Type B pancreatic cell (in vitro differentiated cells): ENCODE data around the gene CDK5R2. TPM values are rescaled to one million over a fixed set of nuclear protein-coding genes. Genes with fewer than 3 reads are reported as not detected.
A peak's percentile ranks its signal among the peaks of the same experiment; 100 is the strongest.

Experiments used
- DNase-seq: peaks from one replicate; pipeline ENCODE4 v3.0.0; 2021; ENCODE audit warnings: mixed read lengths; ENCODE audit not compliant: unreplicated experiment; ENCODE audit errors: extremely low spot score
- H3K27ac Mint-ChIP-seq: 2 replicates; pipeline ENCODE4 v1.8.0; 2021; ENCODE audit warnings: mild to moderate bottlenecking, mixed read lengths
- H3K27me3 Mint-ChIP-seq: 2 replicates; pipeline ENCODE4 v1.8.0; 2021; ENCODE audit warnings: mixed read lengths
- H3K36me3 Mint-ChIP-seq: 2 replicates; pipeline ENCODE4 v1.8.0; 2021; ENCODE audit warnings: mixed read lengths
- H3K4me1 Mint-ChIP-seq: one replicate; pipeline ENCODE4 v1.8.0; 2021; ENCODE audit warnings: mixed read lengths; ENCODE audit not compliant: unreplicated experiment
- H3K4me3 Mint-ChIP-seq: 2 replicates; pipeline ENCODE4 v1.8.0; 2021; ENCODE audit warnings: mild to moderate bottlenecking, mixed read lengths
- H3K9me3 Mint-ChIP-seq: 2 replicates; pipeline ENCODE4 v1.8.0; 2021; ENCODE audit warnings: mixed read lengths
- total RNA-seq: library from RNA; stranded (reverse); gene quantifications from 2 replicates; pipeline ENCODE4 v1.2.1, GENCODE V29; 2021; ENCODE audit warnings: low replicate concordance
- TF ChIP-seq, protein P1 (sequence below): fragments of 200-600 bp; sonication (generic); conservative IDR thresholded peaks from 2 replicates; pipeline ENCODE4 v1.5.0; 2021; ENCODE audit warnings: antibody characterized with exemption, mild to moderate bottlenecking

CDK5R2 gene
- total RNA-seq, 1 donor from 2014 or later = 5.9 TPM

DNA sequence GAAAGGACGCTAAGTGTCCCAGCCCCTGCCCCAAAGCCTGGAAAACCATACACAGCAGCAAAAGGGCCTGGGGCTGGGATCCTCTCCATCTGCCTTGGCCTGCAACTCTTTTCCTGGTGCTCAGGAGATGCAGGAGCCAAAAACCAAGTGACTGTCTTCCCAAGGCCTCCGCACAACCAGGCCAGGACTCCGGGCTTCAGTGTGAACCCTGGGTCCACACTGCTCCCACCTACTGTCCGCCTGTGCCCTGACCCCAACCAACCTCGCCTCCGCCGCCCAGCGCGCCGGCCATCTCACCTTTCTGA lies 24.4 kb downstream of the CDK5R2 start:
- H3K9me3 Mint-ChIP-seq = no peaks in the 10 kb centered on the region
- H3K4me1 Mint-ChIP-seq = peaks cover 3% of the 10 kb centered on the region
- H3K27ac Mint-ChIP-seq = no peak overlapping the region
- no peaks in the 10 kb centered on the region for H3K36me3 Mint-ChIP-seq
- TF ChIP-seq, protein P1, sequence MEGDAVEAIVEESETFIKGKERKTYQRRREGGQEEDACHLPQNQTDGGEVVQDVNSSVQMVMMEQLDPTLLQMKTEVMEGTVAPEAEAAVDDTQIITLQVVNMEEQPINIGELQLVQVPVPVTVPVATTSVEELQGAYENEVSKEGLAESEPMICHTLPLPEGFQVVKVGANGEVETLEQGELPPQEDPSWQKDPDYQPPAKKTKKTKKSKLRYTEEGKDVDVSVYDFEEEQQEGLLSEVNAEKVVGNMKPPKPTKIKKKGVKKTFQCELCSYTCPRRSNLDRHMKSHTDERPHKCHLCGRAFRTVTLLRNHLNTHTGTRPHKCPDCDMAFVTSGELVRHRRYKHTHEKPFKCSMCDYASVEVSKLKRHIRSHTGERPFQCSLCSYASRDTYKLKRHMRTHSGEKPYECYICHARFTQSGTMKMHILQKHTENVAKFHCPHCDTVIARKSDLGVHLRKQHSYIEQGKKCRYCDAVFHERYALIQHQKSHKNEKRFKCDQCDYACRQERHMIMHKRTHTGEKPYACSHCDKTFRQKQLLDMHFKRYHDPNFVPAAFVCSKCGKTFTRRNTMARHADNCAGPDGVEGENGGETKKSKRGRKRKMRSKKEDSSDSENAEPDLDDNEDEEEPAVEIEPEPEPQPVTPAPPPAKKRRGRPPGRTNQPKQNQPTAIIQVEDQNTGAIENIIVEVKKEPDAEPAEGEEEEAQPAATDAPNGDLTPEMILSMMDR = no peak
- DNase-seq = no peak
- peaks cover 91% of the 10 kb centered on the region for H3K27me3 Mint-ChIP-seq
- H3K4me3 Mint-ChIP-seq = peak overlapping the region; percentile 62

DNA sequence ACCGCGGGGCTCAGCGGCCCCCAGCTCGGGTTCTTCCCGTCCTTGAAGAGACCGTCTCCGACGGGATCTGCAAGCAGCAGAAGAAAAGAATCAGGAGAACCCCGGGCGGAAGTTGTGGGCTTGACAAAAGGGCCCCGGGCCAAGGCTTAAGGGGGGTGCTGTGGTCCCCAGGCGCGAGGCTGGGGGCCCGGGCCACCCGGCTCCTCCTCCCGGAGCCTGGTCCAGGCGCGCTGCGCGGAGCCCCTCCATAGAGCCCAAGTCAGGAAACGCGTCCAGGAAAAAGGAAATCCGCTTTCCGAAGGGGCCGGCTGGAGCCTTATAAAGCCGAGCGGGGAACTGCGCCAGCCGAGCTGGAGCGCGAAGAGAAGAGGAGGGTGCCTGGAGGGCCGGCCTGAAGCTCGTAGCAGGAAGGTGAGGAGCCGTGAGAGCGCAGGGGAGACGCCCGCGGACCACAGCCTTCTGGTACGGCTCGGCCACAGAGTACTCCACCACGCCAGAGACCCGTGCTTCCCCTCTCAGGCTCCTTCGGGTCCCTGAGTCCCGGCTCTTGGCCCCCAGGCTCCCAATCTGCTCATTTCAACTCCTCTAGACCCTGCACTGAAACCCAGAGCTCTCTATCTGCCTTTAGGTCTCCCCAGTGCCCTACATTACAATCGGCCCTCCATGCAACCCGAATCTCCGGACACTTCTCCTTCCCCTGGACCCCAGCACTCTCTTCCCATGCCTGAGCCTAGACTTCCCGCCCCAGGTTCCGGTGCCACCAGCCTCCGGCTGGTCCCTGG lies 25.0 kb downstream of the CDK5R2 start:
- no peak for DNase-seq
- Mint-ChIP-seq H3K4me3 (peak overlapping the region; percentile 83), H3K27ac (peak overlapping the region; percentile 53)

DNA sequence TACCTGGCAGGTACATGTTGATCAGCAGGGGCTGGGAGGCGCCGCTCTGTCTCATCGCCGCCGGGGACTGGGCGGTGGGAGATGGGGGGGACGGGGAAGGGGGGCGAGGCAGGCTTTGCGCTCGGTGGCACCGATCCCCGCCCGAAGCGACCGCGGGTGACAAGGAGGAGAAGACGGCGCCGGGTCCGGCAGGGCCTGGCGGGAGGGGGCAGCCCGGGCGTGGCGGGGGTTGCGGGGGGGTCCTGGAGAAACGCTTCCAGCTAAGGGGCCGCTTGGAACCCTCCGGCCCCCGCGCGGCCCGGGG lies 25.5 kb downstream of the CDK5R2 start, which contains the start of gene FEV:
Gene FEV (minus strand): TSS at position 164 of the 304 bp plus-strand sequence. CDS start 109 bp downstream, at position 55.
- Mint-ChIP-seq H3K27me3 (peaks cover 91% of the 10 kb centered on the region), H3K27ac (peak within 1 kb of the TSS; percentile 53), H3K9me3 (no peaks in the 10 kb centered on the region), H3K4me1 (peaks cover 3% of the 10 kb centered on the region), H3K4me3 (peak within 1 kb of the TSS; percentile 83), H3K36me3 (no peaks in the 10 kb centered on the region)
- no peak for DNase-seq
- TF ChIP-seq, protein P1 = no peak

More for the DNA sequence above, 25.0 kb downstream of the CDK5R2 start:
- TF ChIP-seq, protein P1 = no peak
- Mint-ChIP-seq H3K4me1 (peaks cover 3% of the 10 kb centered on the region), H3K9me3 (no peaks in the 10 kb centered on the region), H3K27me3 (peaks cover 91% of the 10 kb centered on the region), H3K36me3 (no peaks in the 10 kb centered on the region)

DNA sequence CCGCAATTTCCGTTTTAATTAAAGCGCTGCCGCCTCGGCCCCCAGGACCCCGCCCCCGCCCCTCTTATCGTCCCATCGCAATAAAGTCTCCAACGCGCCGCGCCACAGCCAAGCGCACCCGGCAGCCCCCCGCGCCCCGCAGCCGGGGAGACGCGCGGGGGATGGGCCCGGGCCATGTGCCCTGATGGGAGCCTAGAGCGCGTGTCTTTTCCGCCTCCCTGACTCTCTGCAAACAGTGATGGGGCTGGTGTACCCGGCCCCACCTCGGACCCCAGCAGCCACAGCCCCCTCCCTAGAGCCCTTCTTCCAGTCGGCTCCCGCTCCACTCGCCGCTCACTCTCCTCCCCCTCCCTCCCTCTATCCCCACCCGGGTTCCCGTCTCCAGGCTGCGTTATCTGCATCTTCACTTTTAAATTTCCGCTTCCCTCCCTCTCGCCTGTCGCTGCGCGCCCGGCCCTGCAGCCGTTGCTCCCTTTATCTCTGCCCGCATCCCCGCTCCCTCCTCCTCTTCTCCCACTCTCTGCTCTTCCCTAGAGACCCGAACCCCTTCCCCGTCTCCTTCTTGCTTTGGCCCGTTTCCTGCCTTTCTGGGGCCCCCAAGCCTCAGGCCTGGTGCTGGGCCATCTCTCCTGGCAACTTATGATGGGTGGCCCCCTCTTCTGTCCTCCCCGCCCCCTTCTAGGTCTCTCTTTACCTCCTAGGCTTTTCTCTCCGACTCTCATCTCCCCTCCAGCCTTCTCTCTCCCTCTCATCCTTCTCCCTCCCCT lies 26.0 kb downstream of the CDK5R2 start:
- peaks cover 93% of the 10 kb centered on the region for H3K27me3 Mint-ChIP-seq

DNA sequence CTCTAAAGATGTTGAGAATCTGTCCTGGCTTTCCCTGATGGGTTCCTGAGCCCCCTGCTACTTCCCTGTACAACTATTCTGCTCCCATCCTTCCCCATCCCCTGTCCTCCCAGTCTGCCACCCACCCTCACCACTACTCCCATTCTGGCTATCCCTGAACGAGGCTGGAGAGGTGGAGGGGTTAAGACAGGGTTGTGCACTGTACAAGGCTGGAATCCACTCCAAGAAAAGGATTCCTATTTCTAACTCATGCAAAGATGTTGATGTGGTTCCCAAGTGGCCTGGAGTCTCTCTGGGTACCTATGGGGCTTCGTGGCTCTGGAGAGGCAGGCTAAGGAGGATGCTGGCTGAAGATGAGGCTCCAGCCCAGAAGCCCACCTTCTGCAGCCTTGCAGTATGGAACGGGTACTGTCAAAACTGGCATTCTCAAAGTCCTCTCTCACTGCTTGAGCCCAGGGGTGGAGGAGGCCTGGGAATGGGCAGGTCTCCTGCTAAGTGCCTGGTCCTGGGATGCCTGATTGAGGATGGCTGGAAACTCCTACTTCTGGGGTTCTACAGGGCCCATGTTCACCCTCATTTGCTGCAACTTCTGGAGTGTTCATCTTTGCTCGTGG lies 26.8 kb downstream of the CDK5R2 start:
- DNase-seq = no peak
- Mint-ChIP-seq H3K27me3 (peaks cover 94% of the 10 kb centered on the region), H3K36me3 (no peaks in the 10 kb centered on the region), H3K4me1 (peaks cover 3% of the 10 kb centered on the region), H3K9me3 (no peaks in the 10 kb centered on the region), H3K4me3 (peak overlapping the region; percentile 28), H3K27ac (no peak overlapping the region)
- TF ChIP-seq, protein P1 = no peak

More for the DNA sequence above, 26.0 kb downstream of the CDK5R2 start:
- Mint-ChIP-seq H3K27ac (no peak overlapping the region), H3K9me3 (no peaks in the 10 kb centered on the region), H3K4me1 (peaks cover 3% of the 10 kb centered on the region), H3K36me3 (no peaks in the 10 kb centered on the region), H3K4me3 (peak overlapping the region; percentile 25)
- no peak for DNase-seq
- TF ChIP-seq, protein P1 = no peak
